IMR-90 (cell line): Measurements from ENCODE around the gene KRT83. TPM values are rescaled to one million over a fixed set of nuclear protein-coding genes. Genes with fewer than 3 reads are reported as not detected.

Experiments
- ATAC-seq: fragments of 200-7000 bp; cut with Tn5 transposase; 2 replicates; pipeline ENCODE4 v1.9.1; 2020; ENCODE audit warnings: low read depth, mild to moderate bottlenecking, moderate library complexity
- BruUV-seq: library from RNA; stranded (reverse); fragments of 400-500 nt; replicated peaks from 2 replicates; lab custom pipeline; 2021; lab: Mats Ljungman, UMichigan
- CTCF ChIA-PET: fragments of 300-600 bp; formaldehyde crosslinking; extraction: SDS; loops from one replicate; lab custom pipeline; 2021; ENCODE audit warnings: antibody characterized with exemption; lab: Yijun Ruan, JAX
- POLR2A ChIA-PET: fragments of 300-600 bp; sonication (Branson Sonifier 250); formaldehyde crosslinking; loops from one replicate; lab custom pipeline; 2022; ENCODE audit warnings: antibody characterized with exemption; ENCODE audit not compliant: unreplicated experiment; lab: Charles Lee
- DNase-seq: peaks from one replicate; pipeline ENCODE4 v3.0.0; 2013
- H2AFZ ChIP-seq: replicated peaks from 2 replicates; pipeline ENCODE3; 2013; ENCODE audit warnings: low read length, mild to moderate bottlenecking; ENCODE audit not compliant: poor library complexity
- H2AK5ac ChIP-seq: 2 replicates; pipeline ENCODE4 v1.6.1; 2013; ENCODE audit warnings: low read depth, low read length, inconsistent platforms
- H2AK9ac ChIP-seq: replicated peaks from 2 replicates; pipeline ENCODE3; 2013; ENCODE audit warnings: mild to moderate bottlenecking, low read depth, low read length, moderate library complexity; ENCODE audit not compliant: poor library complexity
- H2BK120ac ChIP-seq: 2 replicates; pipeline ENCODE4 v1.6.1; 2013; ENCODE audit warnings: low read depth, low read length, inconsistent platforms
- H2BK15ac ChIP-seq: 3 replicates; pipeline ENCODE4 v1.6.1; 2013; ENCODE audit warnings: low read depth, low read length, inconsistent platforms
- H2BK20ac ChIP-seq: 2 replicates; pipeline ENCODE4 v1.6.1; 2013; ENCODE audit warnings: low read depth, mild to moderate bottlenecking, inconsistent platforms, low read length, moderate library complexity
- H2BK5ac ChIP-seq: 2 replicates; pipeline ENCODE4 v1.6.1; 2013; ENCODE audit warnings: mild to moderate bottlenecking, low read depth, low read length, inconsistent platforms; ENCODE audit not compliant: poor library complexity, severe bottlenecking
- H3K14ac ChIP-seq: replicated peaks from 2 replicates; pipeline ENCODE4 v1.6.1; 2013; ENCODE audit warnings: low read depth, low read length, inconsistent platforms
- H3K18ac ChIP-seq: 2 replicates; pipeline ENCODE4 v1.6.1; 2013; ENCODE audit warnings: low read depth, low read length, control low read depth
- H3K23ac ChIP-seq: 2 replicates; pipeline ENCODE4 v1.6.1; 2013; ENCODE audit warnings: low read depth, low read length, inconsistent platforms
- H3K27ac ChIP-seq: 2 replicates; pipeline ENCODE4 v1.5.1; 2013; ENCODE audit warnings: mild to moderate bottlenecking, control low read depth, low read length; ENCODE audit not compliant: insufficient read depth
- H3K27me3 ChIP-seq: 2 replicates; pipeline ENCODE4 v1.6.1; 2013; ENCODE audit warnings: low read length; ENCODE audit not compliant: control insufficient read depth, insufficient read depth
- H3K36me3 ChIP-seq: 2 replicates; pipeline ENCODE4 v1.6.1; 2013; ENCODE audit warnings: low read length, mixed read lengths; ENCODE audit not compliant: control insufficient read depth, insufficient read depth
- H3K4ac ChIP-seq: 2 replicates; pipeline ENCODE4 v1.6.1; 2013; ENCODE audit warnings: low read depth, low read length, inconsistent platforms
- H3K4me1 ChIP-seq: 2 replicates; pipeline ENCODE4 v1.6.1; 2013; ENCODE audit warnings: low read length, mixed read lengths; ENCODE audit not compliant: control insufficient read depth, insufficient read depth
- H3K4me2 ChIP-seq: 2 replicates; pipeline ENCODE4 v1.6.1; 2013; ENCODE audit warnings: low read depth, mild to moderate bottlenecking, control low read depth, low read length, moderate library complexity
- H3K4me3 ChIP-seq: 2 replicates; pipeline ENCODE4 v1.5.1; 2013; ENCODE audit warnings: low read depth, mild to moderate bottlenecking, control low read depth, low read length, moderate library complexity; ENCODE audit not compliant: insufficient read depth
- H3K56ac ChIP-seq: 2 replicates; pipeline ENCODE4 v1.6.1; 2013; ENCODE audit warnings: low read length, inconsistent platforms; ENCODE audit not compliant: insufficient read depth; ENCODE audit errors: extremely low read depth
- H3K79me1 ChIP-seq, 2 experiments: 2 replicates each; pipeline ENCODE4 v1.6.1; 2013; ENCODE audit warnings: low read length in 2 of 2, inconsistent platforms in 1 of 2, low read depth in 1 of 2
- H3K9ac ChIP-seq: 2 replicates; pipeline ENCODE4 v1.6.1; 2013; ENCODE audit warnings: low read depth, low read length, control low read depth
- H3K9me1 ChIP-seq: 2 replicates; pipeline ENCODE4 v1.6.1; 2013; ENCODE audit warnings: low read length, inconsistent platforms; ENCODE audit not compliant: insufficient read depth
- H3K9me3 ChIP-seq: 2 replicates; pipeline ENCODE4 v1.6.1; 2013; ENCODE audit warnings: low read length; ENCODE audit not compliant: control insufficient read depth, insufficient read depth
- H4K20me1 ChIP-seq: 2 replicates; pipeline ENCODE4 v1.6.1; 2013; ENCODE audit warnings: low read length, inconsistent platforms; ENCODE audit not compliant: insufficient read depth
- H4K5ac ChIP-seq: 2 replicates; pipeline ENCODE4 v1.6.1; 2013; ENCODE audit warnings: mild to moderate bottlenecking, low read depth, low read length, control low read depth
- H4K8ac ChIP-seq, 2 experiments: 2 replicates each; pipeline ENCODE4 v1.6.1; 2013; ENCODE audit warnings: low read depth in 2 of 2, low read length in 2 of 2, control low read depth in 1 of 2, inconsistent platforms in 1 of 2
- H4K91ac ChIP-seq: 2 replicates; pipeline ENCODE4 v1.6.1; 2013; ENCODE audit warnings: low read depth, low read length, inconsistent platforms; ENCODE audit not compliant: insufficient read depth
- CEBPB ChIP-seq: IDR thresholded peaks from 2 replicates; pipeline ENCODE4 v1.6.1; 2012; ENCODE audit warnings: low read depth, low read length, improper control_type of control experiment
- CHD1 ChIP-seq: IDR thresholded peaks from 2 replicates; pipeline ENCODE4 v1.6.1; 2012; ENCODE audit warnings: low read depth, low read length, improper control_type of control experiment
- FOS ChIP-seq: fragments of 150-350 bp; IDR thresholded peaks from 2 replicates; pipeline ENCODE4 v1.6.1; 2016; ENCODE audit warnings: low read depth, low read length
- NFE2L2 ChIP-seq: fragments of 150-350 bp; IDR thresholded peaks from 2 replicates; pipeline ENCODE4 v1.6.1; 2016; ENCODE audit warnings: low read depth, mild to moderate bottlenecking, low read length
- POLR2A ChIP-seq: IDR thresholded peaks from 2 replicates; pipeline ENCODE4 v1.6.1; 2012; ENCODE audit warnings: mild to moderate bottlenecking, low read depth, low read length
- RAD21 ChIP-seq: IDR thresholded peaks from 2 replicates; pipeline ENCODE4 v1.6.1; 2012; ENCODE audit warnings: low read length, improper control_type of control experiment
- RCOR1 ChIP-seq: IDR thresholded peaks from 2 replicates; pipeline ENCODE4 v1.6.1; 2012; ENCODE audit warnings: mild to moderate bottlenecking, low read length, improper control_type of control experiment; ENCODE audit not compliant: insufficient replicate concordance
- RFX5 ChIP-seq: IDR thresholded peaks from 2 replicates; pipeline ENCODE4 v1.8.0; 2012; ENCODE audit warnings: low read depth, mild to moderate bottlenecking, low read length, moderate library complexity
- SMC3 ChIP-seq: fragments of 150-350 bp; IDR thresholded peaks from 2 replicates; pipeline ENCODE4 v1.6.1; 2016; ENCODE audit warnings: low read depth, mild to moderate bottlenecking, antibody characterized with exemption, low read length, moderate library complexity
- WGBS, 2 experiments: methylation state at CpG; one replicate each; pipeline versions ENCODE4 v1.1.5 to v1.1.7; 2013; ENCODE audit warnings: missing lambda C conversion rate in 2 of 2; ENCODE audit not compliant: insufficient read length in 1 of 2; ENCODE audit errors: extremely low coverage in 2 of 2; 5-methylcytosine and 5-hydroxymethylcytosine counted together
- dilution Hi-C: fragments of 300-500 bp; cut with HindIII; formaldehyde crosslinking; loops from one replicate; pipeline ENCODE4 v1.14.3; 2018; ENCODE audit warnings: low sequenced_read_pairs; ENCODE audit not compliant: unreplicated experiment
- in situ Hi-C: fragments of 300-500 bp; cut with MboI; formaldehyde crosslinking; loops from 3 replicates; pipeline ENCODE4 v1.14.3; 2019; ENCODE audit warnings: low sequenced_read_pairs, inconsistent platforms, mixed read lengths
- intact Hi-C: fragments of 100-400 bp; cut with micrococcal nuclease; formaldehyde crosslinking; loops from 2 replicates; pipeline ENCODE4 v1.10.0; 2022
- polyA plus RNA-seq, 3 experiments: library from polyadenylated mRNA; depleted of rRNA; stranded (reverse); fragments of >200 nt; gene quantifications; 2 replicates each; pipeline ENCODE4 v1.2.3, GENCODE V29; 2012; ENCODE audit warnings: low replicate concordance in 1 of 3
- total RNA-seq: library from RNA; depleted of rRNA; stranded (reverse); fragments of >200 nt; gene quantifications from 2 replicates; pipeline ENCODE4 v1.2.3, GENCODE V29; 2012
- TF ChIP-seq, protein P1 (sequence below): fragments of 150-350 bp; IDR thresholded peaks from 2 replicates; pipeline ENCODE4 v1.6.1; 2016; ENCODE audit warnings: low read depth, mild to moderate bottlenecking, low read length, moderate library complexity, borderline replicate concordance
- TF ChIP-seq, protein P2 (sequence below): fragments of 150-350 bp; IDR thresholded peaks from 2 replicates; pipeline ENCODE4 v1.6.1; 2017; ENCODE audit warnings: mild to moderate bottlenecking, antibody characterized with exemption, low read length, low read depth
- TF ChIP-seq, protein P3 (sequence below): conservative IDR thresholded peaks from 2 replicates; pipeline ENCODE4 v1.5.1; 2012; ENCODE audit warnings: mild to moderate bottlenecking, low read depth, low read length, improper control_type of control experiment

KRT83 gene
- total and polyA plus RNA-seq, 2 of the 4 experiments (the other 2 are of a cell fraction): not detected

GRCh38 chr12:52317468-52318052 lies 3.6 kb downstream of the KRT83 start:
- H3K4me3 ChIP-seq: no peak overlapping the region
- TF ChIP-seq FOS: no peak
- no peak for TF ChIP-seq POLR2A
- TF ChIP-seq RAD21: no peak
- TF ChIP-seq NFE2L2: no peak
- TF ChIP-seq RCOR1: no peak
- TF ChIP-seq, protein P1, sequence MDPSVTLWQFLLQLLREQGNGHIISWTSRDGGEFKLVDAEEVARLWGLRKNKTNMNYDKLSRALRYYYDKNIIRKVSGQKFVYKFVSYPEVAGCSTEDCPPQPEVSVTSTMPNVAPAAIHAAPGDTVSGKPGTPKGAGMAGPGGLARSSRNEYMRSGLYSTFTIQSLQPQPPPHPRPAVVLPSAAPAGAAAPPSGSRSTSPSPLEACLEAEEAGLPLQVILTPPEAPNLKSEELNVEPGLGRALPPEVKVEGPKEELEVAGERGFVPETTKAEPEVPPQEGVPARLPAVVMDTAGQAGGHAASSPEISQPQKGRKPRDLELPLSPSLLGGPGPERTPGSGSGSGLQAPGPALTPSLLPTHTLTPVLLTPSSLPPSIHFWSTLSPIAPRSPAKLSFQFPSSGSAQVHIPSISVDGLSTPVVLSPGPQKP: no peak
- TF ChIP-seq CEBPB: no peak
- TF ChIP-seq CHD1: no peak
- TF ChIP-seq, protein P2, sequence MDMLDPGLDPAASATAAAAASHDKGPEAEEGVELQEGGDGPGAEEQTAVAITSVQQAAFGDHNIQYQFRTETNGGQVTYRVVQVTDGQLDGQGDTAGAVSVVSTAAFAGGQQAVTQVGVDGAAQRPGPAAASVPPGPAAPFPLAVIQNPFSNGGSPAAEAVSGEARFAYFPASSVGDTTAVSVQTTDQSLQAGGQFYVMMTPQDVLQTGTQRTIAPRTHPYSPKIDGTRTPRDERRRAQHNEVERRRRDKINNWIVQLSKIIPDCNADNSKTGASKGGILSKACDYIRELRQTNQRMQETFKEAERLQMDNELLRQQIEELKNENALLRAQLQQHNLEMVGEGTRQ: no peak
- no peak for TF ChIP-seq SMC3
- no peak for TF ChIP-seq RFX5
- TF ChIP-seq, protein P3, sequence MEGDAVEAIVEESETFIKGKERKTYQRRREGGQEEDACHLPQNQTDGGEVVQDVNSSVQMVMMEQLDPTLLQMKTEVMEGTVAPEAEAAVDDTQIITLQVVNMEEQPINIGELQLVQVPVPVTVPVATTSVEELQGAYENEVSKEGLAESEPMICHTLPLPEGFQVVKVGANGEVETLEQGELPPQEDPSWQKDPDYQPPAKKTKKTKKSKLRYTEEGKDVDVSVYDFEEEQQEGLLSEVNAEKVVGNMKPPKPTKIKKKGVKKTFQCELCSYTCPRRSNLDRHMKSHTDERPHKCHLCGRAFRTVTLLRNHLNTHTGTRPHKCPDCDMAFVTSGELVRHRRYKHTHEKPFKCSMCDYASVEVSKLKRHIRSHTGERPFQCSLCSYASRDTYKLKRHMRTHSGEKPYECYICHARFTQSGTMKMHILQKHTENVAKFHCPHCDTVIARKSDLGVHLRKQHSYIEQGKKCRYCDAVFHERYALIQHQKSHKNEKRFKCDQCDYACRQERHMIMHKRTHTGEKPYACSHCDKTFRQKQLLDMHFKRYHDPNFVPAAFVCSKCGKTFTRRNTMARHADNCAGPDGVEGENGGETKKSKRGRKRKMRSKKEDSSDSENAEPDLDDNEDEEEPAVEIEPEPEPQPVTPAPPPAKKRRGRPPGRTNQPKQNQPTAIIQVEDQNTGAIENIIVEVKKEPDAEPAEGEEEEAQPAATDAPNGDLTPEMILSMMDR: no peak
- intact Hi-C loops (no loop called here), in situ Hi-C loops (no loop called here), dilution Hi-C loops (no loop called here)
- H3K23ac ChIP-seq: no peak overlapping the region
- no peaks in the 10 kb centered on the region for H3K4me1 ChIP-seq
- H3K56ac ChIP-seq: no peak overlapping the region
- ChIA-PET POLR2A (no interaction called here), CTCF (no interaction called here)
- no peaks in the 10 kb centered on the region for H3K79me1 ChIP-seq
- H3K14ac ChIP-seq: no peak overlapping the region
- no peak overlapping the region for H2BK20ac ChIP-seq
- no CpG with 5 or more reads among the region's 12 CpGs for WGBS, 2 experiments
- H2BK5ac ChIP-seq: no peak overlapping the region
- H3K27ac ChIP-seq: no peak overlapping the region
- H4K91ac ChIP-seq: no peak overlapping the region
- no peak overlapping the region for H2BK120ac ChIP-seq
- no peak overlapping the region for H2BK15ac ChIP-seq
- ATAC-seq (no peak), DNase-seq (no peak)
- H2AK5ac ChIP-seq: no peak overlapping the region
- no peak overlapping the region for H3K9ac ChIP-seq
- H2AFZ ChIP-seq: no peak overlapping the region
- H3K27me3 ChIP-seq: peaks cover 82% of the 10 kb centered on the region
- no peak overlapping the region for H3K4me2 ChIP-seq
- H3K36me3 ChIP-seq: no peaks in the 10 kb centered on the region
- H2AK9ac ChIP-seq: no peak overlapping the region
- no peak overlapping the region for H3K18ac ChIP-seq
- no TSS peak for BruUV-seq
- H4K8ac ChIP-seq: no peak overlapping the region
- H3K9me3 ChIP-seq: no peaks in the 10 kb centered on the region
- no peak overlapping the region for H4K5ac ChIP-seq
- H3K9me1 ChIP-seq: no peaks in the 10 kb centered on the region
- no peak overlapping the region for H3K4ac ChIP-seq
- H4K20me1 ChIP-seq: no peaks in the 10 kb centered on the region
